ENCODE measurements around the gene PPP4R3B. TPM values are rescaled to one million over a fixed set of nuclear protein-coding genes. Genes with fewer than 3 reads are reported as not detected.

Gene PPP4R3B
- total and polyA plus RNA-seq, 2 experiments from 2014 or later: 25.6 to 56.6 TPM

- TF ChIP-seq ZNF462 (CRISPR knock-in tag; IDR thresholded peaks at IDR 0.05) (no peak), POLR2AphosphoS5 (IDR thresholded peaks at IDR 0.05; ENCODE audit: low read depth) (no peak), ETS1 (IDR thresholded peaks at IDR 0.05) (no peak), ZNF114 (CRISPR knock-in tag; IDR thresholded peaks at IDR 0.05) (no peak)
Observed at GRCh38 chr2:55611997-55612396, 5.4 kb downstream of the PPP4R3B start (continued).

- H3K36me3 Mint-ChIP-seq (ENCODE audit: low read depth): peaks cover 35% of the 10 kb centered on the region; the same call in 2 of the 3 replicates
- ATAC-seq (no peak), DNase-seq (ENCODE audit: low spot score) (no peak)
- H3K9me2 ChIP-seq (ENCODE audit: insufficient read depth): no peaks in the 10 kb centered on the region
- H3K27me3 ChIP-seq (ENCODE audit: insufficient read depth): no peaks in the 10 kb centered on the region
- no peak overlapping the region for H3K27ac Mint-ChIP-seq
- H4K20me1 ChIP-seq (replicated peaks; ENCODE audit: insufficient read depth): 0 out of 2 replicates have a peak, but pooled peaks cover 7% of the 10 kb centered on the region
- peaks cover 3% of the 10 kb centered on the region for H3K27me3 Mint-ChIP-seq (ENCODE audit: insufficient read depth, low read depth, poor library complexity)
- H3K4me1 Mint-ChIP-seq: peaks cover 7% of the 10 kb centered on the region; the same call in 2 of the 3 replicates
- H3F3A ChIP-seq (replicated peaks; ENCODE audit: low read depth): no peaks in the 10 kb centered on the region
- no peaks in the 10 kb centered on the region for H3K9me3 Mint-ChIP-seq
- H3K4me2 ChIP-seq: no peak overlapping the region
- no peak overlapping the region for H2AFZ ChIP-seq
- H3K79me2 ChIP-seq (replicated peaks; ENCODE audit: insufficient read depth): peaks cover 66% of the 10 kb centered on the region
- H3K4me3 Mint-ChIP-seq: no peak overlapping the region
- H3K4me1 ChIP-seq (ENCODE audit: insufficient read depth): peaks cover 4% of the 10 kb centered on the region; the same call in 1 of the 2 replicates
- H3K27ac ChIP-seq (ENCODE audit: low read depth): no peak overlapping the region
- peaks cover 18% of the 10 kb centered on the region; the same call in 1 of the 2 replicates for H3K36me3 ChIP-seq (ENCODE audit: insufficient read depth)
- H3K4me3 ChIP-seq: no peak overlapping the region
- TF ChIP-seq ZNF331 (CRISPR knock-in tag; IDR thresholded peaks at IDR 0.05; ENCODE audit: low read depth): no peak
- no peak for TF ChIP-seq EZH2phosphoT487 (IDR thresholded peaks at IDR 0.05; ENCODE audit: unreplicated experiment)
- TF ChIP-seq EZH2 (IDR thresholded peaks at IDR 0.05; ENCODE audit: low read depth, unreplicated experiment): no peak
- no peak for TF ChIP-seq REST (IDR thresholded peaks at IDR 0.05; ENCODE audit: unreplicated experiment)
- TF ChIP-seq STAT1 (IDR thresholded peaks at IDR 0.05; ENCODE audit: unreplicated experiment): no peak
- TF ChIP-seq NANOG (IDR thresholded peaks at IDR 0.05; ENCODE audit: borderline replicate concordance): no peak
- no peak for TF ChIP-seq ZNF114 (CRISPR knock-in tag; IDR thresholded peaks at IDR 0.05)
- no peak for TF ChIP-seq ETS1 (IDR thresholded peaks at IDR 0.05)
Observed at GRCh38 chr2:55610954-55611743, 6.3 kb downstream of the PPP4R3B start.

All from GM23338 (cell line).